Fibroblast of mammary gland (primary cell): ENCODE measurements around the gene FAM181B.

Source experiments
- DNase-seq: peaks from one replicate; pipeline ENCODE4 v3.0.0-alpha.2; 2010; ENCODE audit warnings: low read depth
- H3K4me3 ChIP-seq: 2 replicates; pipeline ENCODE4 v1.5.1; 2011; ENCODE audit warnings: low read depth, mild to moderate bottlenecking, low read length, moderate library complexity; ENCODE audit not compliant: control insufficient read depth
- TF ChIP-seq, protein P1 (sequence below): conservative IDR thresholded peaks from 2 replicates; pipeline ENCODE4 v1.5.1; 2011; ENCODE audit warnings: low read depth, low read length, inconsistent platforms; ENCODE audit not compliant: control insufficient read depth, insufficient read depth

Gene FAM181B

GRCh38 chr11:82756765-82757639, 23.3 kb upstream of the FAM181B start:
- TF ChIP-seq, protein P1, sequence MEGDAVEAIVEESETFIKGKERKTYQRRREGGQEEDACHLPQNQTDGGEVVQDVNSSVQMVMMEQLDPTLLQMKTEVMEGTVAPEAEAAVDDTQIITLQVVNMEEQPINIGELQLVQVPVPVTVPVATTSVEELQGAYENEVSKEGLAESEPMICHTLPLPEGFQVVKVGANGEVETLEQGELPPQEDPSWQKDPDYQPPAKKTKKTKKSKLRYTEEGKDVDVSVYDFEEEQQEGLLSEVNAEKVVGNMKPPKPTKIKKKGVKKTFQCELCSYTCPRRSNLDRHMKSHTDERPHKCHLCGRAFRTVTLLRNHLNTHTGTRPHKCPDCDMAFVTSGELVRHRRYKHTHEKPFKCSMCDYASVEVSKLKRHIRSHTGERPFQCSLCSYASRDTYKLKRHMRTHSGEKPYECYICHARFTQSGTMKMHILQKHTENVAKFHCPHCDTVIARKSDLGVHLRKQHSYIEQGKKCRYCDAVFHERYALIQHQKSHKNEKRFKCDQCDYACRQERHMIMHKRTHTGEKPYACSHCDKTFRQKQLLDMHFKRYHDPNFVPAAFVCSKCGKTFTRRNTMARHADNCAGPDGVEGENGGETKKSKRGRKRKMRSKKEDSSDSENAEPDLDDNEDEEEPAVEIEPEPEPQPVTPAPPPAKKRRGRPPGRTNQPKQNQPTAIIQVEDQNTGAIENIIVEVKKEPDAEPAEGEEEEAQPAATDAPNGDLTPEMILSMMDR: no peak
- no peak for DNase-seq
- H3K4me3 ChIP-seq: no peak overlapping the region

- DNase-seq: no peak
- TF ChIP-seq, protein P1: no peak
- H3K4me3 ChIP-seq: no peak overlapping the region
Observed at GRCh38 chr11:82754410-82754809, 20.7 kb upstream of the FAM181B start.

GRCh38 chr11:82753921-82754320, 20.3 kb upstream of the FAM181B start:
- H3K4me3 ChIP-seq: no peak overlapping the region
- TF ChIP-seq, protein P1: no peak
- DNase-seq: no peak

DNA sequence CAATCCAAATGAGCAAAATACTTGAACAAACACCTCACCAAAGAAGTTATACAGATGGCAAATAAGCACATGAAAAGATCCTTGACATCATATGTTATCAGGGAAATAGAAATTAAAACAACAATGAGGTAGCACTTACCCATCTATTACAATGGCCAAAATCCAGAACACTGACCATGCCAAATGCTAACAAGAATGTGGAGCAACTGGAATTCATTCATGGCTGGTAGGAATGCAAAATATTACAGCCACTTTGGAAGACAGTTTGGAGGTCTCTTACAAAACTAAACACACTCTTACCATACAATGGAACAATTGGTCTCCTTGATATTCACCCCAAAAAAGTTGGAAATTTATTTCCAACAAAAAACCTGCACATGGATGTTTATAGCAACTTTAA, 19.1 kb upstream of the FAM181B start:
- DNase-seq: no peak
- TF ChIP-seq, protein P1: no peak
- no peak overlapping the region for H3K4me3 ChIP-seq

DNA sequence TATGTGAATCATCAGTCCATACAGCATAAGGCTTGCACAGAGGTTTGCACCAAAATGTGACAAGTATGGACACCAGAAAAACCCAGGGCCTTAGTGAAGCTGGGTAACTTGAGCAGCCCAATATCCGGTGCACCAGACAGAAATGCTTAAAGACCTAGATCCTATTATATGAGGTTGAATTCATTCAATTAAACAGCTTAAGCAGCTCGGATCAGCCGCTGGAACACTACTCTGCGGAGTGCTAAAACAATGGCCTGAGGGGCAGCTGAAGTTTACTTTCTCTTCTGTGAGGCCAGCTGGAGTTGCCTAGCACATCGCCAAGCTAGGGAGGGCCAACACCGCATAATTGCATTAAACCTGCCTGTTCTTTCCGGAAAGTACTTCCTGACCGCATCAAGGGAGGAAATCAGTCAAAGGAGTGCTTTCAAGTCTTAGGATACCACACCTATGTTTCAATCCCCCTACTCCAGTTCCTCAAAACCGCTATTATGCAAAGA, 17.0 kb upstream of the FAM181B start:
- DNase-seq: no peak
- no peak overlapping the region for H3K4me3 ChIP-seq

GRCh38 chr11:82747471-82747870, 13.8 kb upstream of the FAM181B start:
- H3K4me3 ChIP-seq: no peak overlapping the region
- no peak for DNase-seq
- TF ChIP-seq, protein P1: no peak

More for the DNA sequence above, 17.0 kb upstream of the FAM181B start:
- TF ChIP-seq, protein P1: no peak
